CD4-positive, alpha-beta T cell treated with Interleukin-4 for 1 hour (primary cell): ENCODE results near the gene PITX1.
"Not testable (repeated sequence)": the region's sequence is repeated elsewhere in the genome, so short reads cannot be mapped to it uniquely, and the experiment has no call there.

Experiments
- DNase-seq, 2 donors: peaks; one replicate each; pipeline ENCODE4 v3.0.0-alpha.2; 2020 to 2022

Gene PITX1

DNA sequence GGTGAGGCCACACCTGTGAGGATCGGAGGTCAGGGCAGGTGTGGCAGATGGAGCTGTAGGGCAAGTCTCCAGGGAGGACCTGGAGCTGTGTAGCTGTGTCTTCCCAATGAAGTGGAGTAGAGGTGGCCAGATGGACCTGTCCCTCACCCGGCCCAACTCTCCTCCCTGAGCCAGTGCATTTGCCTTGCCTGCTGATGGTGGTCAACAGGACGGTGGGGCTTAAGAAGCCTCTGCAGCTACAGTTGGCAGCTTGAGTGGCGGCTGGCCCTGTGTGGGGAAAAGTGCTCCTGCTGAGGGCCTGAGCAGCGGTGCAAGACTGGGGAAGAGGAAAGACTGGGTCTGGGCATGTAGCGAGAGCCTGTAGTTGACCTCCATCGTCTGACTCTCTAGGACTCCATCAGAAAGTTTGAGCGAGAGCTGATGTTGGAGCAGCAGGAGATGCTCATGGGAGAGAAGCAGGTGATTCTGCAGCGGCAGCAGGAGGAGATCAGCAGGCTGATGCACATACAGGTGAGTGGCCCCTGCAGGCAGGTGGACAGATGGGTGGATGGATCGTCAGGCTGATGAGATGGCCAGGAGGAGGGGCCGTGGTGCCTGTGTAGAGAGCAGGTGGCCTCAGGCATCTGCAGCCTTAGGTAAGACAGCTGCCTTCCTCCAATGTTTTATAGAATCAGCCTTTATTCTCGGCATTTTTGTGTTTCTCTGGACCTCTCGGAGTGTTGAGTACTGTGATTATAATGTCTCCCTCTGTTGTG, 24.9 kb downstream of the PITX1 start:
- no peak for DNase-seq

DNA sequence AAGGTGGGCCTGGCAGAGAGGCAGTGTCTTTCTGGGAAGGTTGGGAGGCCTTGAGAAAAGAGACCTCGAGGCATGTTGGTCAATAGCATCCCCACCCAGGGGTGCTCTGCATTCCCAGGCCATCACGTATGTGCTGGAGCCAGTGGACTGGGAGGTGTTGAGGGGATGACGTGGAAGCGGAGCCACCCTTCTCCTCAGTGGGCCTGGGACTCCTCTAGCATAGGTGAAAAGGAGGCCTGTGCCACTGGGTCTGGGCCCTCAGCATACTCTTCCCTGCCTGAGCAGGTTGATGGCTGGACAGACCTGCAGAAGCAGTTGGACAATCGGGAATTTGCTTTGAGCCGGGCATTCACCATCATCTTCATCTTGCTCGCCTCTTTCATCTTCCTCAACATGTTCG, 25.5 kb downstream of the PITX1 start:
- no peak for DNase-seq

DNA sequence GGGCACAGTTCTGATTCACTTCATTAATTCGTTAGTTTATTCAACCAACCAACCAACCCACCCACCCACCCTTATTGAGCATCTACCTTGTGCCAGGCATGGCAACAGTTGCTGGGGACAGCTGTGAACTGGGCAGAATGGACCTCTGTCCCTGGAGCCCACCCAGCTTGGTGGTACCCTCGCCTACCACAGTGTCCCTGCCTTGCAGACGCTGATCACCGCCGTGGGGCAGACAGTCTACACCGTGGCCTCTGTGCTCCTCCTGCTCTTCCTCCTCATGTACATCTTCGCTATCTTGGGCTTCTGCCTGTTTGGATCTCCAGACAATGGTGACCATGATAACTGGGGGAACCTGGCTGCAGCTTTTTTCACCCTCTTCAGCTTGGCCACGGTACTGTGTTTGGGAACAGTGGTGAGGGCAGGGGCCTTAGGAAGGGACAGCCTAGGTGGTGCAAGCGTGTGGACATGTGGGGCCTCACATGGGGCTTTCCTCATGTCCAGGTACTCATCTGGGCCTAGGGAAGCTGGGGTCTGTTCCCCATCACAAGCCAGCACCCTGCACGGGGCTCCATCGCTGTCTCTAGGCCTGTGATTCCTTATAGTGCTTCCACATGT, 26.2 kb downstream of the PITX1 start:
- DNase-seq = no peak

DNA sequence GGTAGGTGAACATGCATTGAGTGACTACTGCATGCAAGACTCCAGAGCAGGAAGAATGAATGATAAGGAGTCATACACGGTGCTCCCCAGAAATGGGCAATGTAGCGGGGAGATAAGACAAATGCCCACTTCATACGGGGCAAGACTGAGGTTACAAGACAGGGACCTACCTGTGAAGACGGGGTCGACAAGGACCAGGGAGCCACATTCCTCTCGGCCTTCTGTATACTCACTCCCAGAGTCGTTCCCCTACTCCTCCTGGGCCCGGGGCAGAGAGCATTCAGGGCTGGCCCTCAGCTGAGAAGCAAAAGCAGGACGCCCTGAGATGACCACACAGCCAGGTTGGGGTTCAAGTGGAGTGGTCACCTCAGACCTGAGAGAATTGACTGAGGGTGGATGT, 26.7 kb downstream of the PITX1 start:
- DNase-seq = no peak

DNA sequence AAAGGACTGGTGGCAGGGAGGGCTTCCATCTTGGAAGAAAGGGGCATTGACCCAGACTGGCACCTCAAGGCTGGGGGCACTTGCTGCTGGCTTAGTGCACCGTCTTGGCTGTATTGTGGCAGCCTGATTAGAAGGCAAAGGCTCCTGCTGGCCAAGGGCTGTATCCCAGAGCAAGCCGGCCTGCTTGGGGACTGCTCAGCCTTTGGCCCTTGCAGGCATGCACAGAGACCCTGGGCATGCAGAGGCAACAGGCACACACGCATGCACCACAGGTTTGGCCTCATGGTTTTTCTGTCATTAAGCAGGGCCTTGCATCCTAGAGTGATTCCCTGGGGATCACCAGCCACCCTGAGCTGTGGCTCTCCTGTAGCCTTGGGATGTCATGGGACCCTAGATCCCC, 29.0 kb downstream of the PITX1 start:
- DNase-seq = no peak

DNA sequence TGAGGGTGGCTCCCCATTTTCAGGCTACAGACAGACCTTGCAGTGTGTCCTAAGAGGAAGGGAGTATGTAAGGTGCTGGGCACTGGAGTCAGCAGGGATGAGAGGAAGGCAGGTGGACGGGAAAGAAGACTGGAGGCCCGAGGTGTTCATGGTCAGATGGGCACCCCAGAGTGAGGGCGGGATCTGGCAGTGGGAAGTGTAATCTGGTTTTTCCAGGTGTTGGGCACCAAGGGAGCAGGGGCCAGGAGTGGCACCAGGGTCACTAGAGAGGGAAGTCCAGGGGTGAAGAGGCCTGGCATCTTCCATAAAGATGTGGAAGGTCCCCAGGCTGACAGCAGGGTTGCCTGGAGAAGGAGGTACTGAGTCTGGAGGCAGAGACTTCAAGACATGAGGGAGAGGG, 29.7 kb downstream of the PITX1 start:
- no peak for DNase-seq

DNA sequence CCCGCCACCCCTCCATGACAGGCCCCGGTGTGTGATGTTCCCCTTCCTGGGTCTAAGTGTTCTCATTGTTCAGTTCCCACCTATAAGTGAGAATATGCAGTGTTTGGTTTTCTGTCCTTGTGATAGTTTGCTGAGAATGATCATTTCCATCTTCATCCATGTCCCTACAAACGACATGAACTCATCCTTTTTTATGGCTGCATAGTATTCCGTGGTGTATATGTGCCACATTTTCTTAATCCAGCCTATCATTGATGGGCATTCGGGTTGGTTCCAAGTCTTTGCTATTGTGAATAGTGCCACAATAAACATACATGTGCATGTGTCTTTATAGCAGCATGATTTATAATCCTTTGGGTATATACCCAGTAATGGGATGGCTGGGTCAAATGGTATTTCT, 36.0 kb downstream of the PITX1 start:
- DNase-seq = not testable (repeated sequence)

DNA sequence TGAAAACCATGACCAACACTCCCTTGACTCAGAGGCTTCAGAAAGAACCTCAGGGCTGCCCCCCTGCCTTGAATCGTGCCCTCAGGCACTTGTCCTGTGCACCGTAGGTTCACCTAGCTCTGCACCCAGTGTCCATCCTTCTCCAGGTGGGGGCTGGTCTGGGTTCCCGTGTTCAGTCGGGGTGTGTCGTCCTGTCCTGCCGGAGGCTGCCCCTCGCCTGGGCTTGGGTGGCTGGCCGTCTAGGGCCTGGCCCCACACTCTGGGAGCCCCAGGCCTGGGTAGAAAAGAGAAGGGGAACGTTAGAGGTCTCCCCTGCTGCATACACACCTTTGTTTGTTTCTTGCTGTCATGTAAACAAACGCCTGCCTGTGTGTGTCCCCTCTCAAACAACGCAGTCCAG, 37.0 kb downstream of the PITX1 start:
- no peak for DNase-seq

DNA sequence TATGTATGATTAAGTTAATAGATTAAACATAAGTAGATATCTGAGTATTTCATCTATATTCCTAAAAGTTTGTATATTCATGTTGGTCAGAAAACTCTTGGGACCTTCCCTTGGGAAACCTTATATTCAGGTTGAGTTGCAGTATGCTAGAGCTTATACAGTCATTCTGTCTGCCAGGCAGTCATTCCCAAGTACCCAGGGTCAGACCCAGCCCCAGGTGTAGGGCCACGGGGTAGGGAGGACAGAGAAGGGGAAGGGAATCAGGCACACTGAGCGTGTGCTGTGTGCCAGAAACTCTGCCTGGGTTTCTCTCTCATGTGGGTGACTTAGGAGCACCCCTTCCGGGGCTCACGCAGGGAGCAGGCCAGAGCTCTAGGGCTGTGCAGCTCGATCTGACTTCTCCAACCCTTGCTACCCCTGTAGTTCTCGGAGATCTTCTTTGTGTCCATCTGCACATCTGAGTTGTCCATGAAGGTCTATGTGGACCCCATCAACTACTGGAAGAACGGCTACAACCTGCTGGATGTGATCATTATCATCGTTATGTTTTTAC, 38.1 kb downstream of the PITX1 start:
- no peak for DNase-seq

DNA sequence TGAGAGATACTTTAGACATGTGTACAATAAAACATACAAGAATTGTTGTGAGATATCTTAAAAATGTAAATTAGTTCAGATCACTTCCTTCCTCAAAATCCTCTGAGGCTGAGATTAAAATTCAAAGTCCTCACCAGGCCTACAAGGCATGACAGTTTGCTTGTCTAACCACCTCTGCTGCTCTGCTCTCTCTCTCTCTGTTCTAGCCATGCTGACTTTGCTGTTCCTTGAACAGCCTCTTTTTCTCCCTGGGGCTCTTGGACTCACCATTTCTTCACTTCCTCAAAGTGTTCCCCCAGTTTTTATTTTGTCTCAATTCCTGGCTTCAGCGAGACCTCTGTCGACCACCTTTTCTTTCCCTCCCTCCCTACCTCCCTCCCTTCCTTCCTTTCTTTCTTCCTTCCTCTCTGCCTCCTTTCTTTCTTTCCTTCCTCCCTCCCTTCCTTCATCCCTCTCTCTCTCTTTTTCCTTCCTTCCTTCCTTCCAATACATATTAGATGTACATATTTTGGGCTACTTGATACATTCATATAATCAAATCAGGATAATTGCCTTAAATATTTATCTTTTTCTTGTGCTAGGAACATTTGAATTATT, 39.4 kb downstream of the PITX1 start:
- DNase-seq = no peak

DNA sequence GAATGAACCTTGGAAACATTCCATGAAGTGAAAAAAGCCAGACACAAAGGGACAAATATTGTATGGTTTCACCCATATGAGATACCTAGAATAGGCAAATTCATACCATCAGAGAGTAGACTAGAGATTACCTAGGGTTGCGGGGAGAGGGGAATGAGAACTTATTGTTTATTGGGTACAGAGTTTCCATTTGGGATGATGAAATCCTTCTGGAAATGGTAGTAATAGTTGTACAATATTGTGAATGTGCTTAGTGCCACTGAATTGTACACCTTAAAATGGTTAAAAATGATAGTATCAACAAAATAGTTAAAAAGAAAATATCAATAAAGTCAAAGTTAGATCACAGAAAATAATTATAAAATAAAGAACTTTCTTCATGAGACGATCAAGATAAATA, 40.9 kb downstream of the PITX1 start:
- no peak for DNase-seq

DNA sequence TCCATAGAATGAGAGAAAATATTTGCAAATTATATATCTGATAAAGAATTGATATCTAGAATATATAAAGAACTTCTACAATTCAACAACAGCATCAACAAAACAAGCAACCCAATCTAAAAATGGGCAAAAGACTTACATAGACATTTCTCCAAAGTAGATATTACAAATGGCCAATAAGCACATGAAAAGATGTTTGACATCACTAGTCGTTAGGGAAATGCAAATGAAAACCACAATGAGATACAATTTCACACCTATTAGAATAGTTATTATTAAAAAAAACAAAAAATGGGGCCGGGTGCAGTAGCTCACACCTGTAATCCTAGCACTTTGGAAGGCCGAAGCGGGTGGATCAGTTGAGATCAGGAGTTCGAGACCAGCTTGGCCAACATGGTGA, 41.9 kb downstream of the PITX1 start:
- no peak for DNase-seq

DNA sequence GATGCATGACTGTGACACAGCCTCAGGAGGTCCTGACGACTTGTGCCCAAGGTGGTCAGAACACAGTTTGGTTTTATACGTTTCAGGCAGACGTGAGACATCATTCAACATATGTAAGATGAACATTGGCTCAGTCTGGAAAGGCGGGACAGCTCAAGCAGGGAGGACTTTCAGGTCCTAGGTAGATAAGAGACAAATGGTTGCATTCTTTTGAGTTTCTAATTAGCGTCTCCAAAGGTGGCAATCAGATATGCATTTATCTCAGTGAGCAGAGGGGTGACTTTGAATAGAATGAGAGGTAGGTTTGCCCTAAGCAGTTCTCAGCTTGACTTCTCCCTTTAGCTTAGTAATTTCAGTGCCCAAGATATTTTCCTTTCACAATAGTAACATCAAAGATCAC, 43.8 kb downstream of the PITX1 start:
- not testable (repeated sequence) for DNase-seq

DNA sequence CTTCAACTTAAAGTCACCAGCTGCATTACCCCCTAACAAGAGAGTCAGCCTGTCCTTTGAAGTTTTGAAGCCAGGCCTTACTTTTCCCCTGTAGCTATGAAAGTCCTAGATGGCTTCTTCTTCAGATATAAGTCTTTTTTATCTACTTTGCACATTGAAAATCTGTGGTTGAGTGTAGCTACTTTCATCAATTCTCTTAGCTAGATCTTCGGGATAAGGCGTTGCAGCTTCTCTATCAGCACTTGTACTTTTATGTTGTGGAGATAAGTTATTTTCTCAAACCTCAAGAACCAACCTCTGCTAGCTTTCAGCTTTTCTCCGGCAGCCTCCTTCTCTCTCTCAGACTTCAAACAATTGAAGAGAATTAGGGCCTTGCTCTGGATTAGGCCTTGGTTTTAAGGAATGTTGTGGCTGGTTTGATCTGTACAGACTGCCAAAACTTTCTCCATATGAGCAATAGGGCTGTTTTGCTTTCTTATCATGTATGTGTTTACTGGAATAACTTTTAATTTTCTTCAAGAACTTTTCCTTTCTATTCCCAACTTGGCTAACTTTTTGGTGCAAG, 44.7 kb downstream of the PITX1 start:
- DNase-seq = no peak

DNA sequence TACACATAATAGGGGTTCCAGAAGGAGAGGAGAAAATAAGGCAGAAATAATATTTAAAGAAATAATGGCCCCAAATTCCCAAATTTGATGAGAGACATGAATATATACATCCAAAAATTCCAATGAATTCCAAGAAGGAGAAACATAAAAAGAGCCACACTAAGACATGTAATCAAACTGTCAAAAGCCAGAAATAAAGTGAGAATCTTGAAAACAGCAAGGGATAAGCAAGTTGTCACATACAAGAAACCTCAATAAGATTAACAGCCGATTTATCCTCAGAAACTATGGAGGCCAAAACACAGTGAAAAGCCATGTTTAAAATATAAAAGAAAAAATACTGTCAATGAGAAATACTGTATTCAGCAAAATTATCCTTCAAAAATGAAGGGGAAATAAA, 51.8 kb downstream of the PITX1 start:
- no peak for DNase-seq

DNA sequence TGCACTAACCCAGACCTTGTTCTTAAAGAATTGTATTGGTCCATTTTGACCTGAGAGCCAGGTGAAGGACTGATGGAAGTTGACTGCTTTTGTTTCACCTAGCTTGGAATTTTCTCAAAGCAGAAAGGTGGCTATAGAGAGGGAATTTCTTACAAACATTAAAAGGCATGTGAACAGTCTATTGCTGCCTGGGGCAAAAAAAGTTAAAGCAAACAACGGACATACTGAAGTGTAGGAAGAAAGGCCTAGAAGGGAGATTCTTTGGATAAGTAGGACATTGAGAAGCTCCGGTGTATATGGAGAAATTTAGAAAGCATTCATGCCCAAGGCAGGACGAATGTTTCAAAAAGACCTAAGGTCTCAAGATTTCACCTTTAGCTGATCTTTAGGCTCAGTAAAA, 54.6 kb downstream of the PITX1 start:
- DNase-seq = no peak
